ENCODE data around the gene RETREG3. TPM values are rescaled to one million over a fixed set of nuclear protein-coding genes. Genes with fewer than 3 reads are reported as not detected.
A peak's percentile ranks its signal among the peaks of the same experiment; 100 is the strongest.

RETREG3 gene
- total and polyA plus RNA-seq, 2 of the 4 experiments (the other 2 are of a cell fraction) = 18.1 to 44.1 TPM

GRCh38 chr17:42537826-42538451 lies 71.2 kb downstream of the RETREG3 start:
- no peak for TF ChIP-seq SMC3 (IDR thresholded peaks at IDR 0.05; ENCODE audit: low read depth, low read length)
- TF ChIP-seq BHLHE40 (IDR thresholded peaks at IDR 0.05; ENCODE audit: low read depth, low read length) = no peak
- no peak for TF ChIP-seq MAFK (IDR thresholded peaks at IDR 0.05; ENCODE audit: low read depth, low read length)
- no peak for TF ChIP-seq MAZ (IDR thresholded peaks at IDR 0.05; ENCODE audit: borderline replicate concordance, low read depth, low read length)
- no peak for TF ChIP-seq RFX5 (IDR thresholded peaks at IDR 0.05; ENCODE audit: low read depth, low read length)
- TF ChIP-seq MXI1 (IDR thresholded peaks at IDR 0.05; ENCODE audit: borderline replicate concordance, low read depth, low read length) = no peak
- no peak for TF ChIP-seq RAD21 (IDR thresholded peaks at IDR 0.05; ENCODE audit: low read length)
- no peak for TF ChIP-seq CEBPB (IDR thresholded peaks at IDR 0.05; ENCODE audit: low read depth, low read length)
- TF ChIP-seq NFE2L2 (IDR thresholded peaks at IDR 0.05; ENCODE audit: low read depth, low read length) = no peak
- TF ChIP-seq RCOR1 (IDR thresholded peaks at IDR 0.05; ENCODE audit: insufficient replicate concordance, low read length) = no peak
- no peak for TF ChIP-seq CHD1 (IDR thresholded peaks at IDR 0.05; ENCODE audit: low read depth, low read length)
- TF ChIP-seq FOS (IDR thresholded peaks at IDR 0.05; ENCODE audit: low read depth, low read length) = no peak
- no peak for TF ChIP-seq USF2 (IDR thresholded peaks at IDR 0.05; ENCODE audit: low read depth, low read length)
- TF ChIP-seq ELK1 (IDR thresholded peaks at IDR 0.05; ENCODE audit: borderline replicate concordance, low read depth, low read length) = no peak
- no peak for TF ChIP-seq CTCF (conservative IDR thresholded peaks at IDR 0.05; ENCODE audit: low read depth, low read length)
- Histone ChIP-seq H4K20me1 (ENCODE audit: insufficient read depth, low read length) (peaks cover 9% of the 10 kb centered on the region; the same call in 1 of the 2 replicates), H3K4me3 (ENCODE audit: insufficient read depth, low read depth, low read length) (no peak overlapping the region), H3K56ac (ENCODE audit: extremely low read depth, insufficient read depth, low read length) (no peak overlapping the region), H2AFZ (replicated peaks; ENCODE audit: low read length, poor library complexity) (no peak overlapping the region), H2AK9ac (replicated peaks; ENCODE audit: low read depth, low read length, poor library complexity) (peak overlapping the region; percentile 31), H4K8ac (ENCODE audit: low read depth in 2 of 2, low read length in 2 of 2) (no peak overlapping the region; a peak in 1 of 4 replicates), H3K18ac (ENCODE audit: low read depth, low read length) (no peak overlapping the region), H4K5ac (ENCODE audit: low read depth, low read length) (no peak overlapping the region), H2BK20ac (ENCODE audit: low read depth, low read length) (no peak overlapping the region), H4K91ac (ENCODE audit: insufficient read depth, low read depth, low read length) (no peak overlapping the region), H2BK120ac (ENCODE audit: low read depth, low read length) (no peak overlapping the region), H3K36me3 (ENCODE audit: control insufficient read depth, insufficient read depth, low read length) (peaks cover 33% of the 10 kb centered on the region), H3K4me1 (ENCODE audit: control insufficient read depth, insufficient read depth, low read length) (peaks cover 10% of the 10 kb centered on the region), H3K9me1 (ENCODE audit: insufficient read depth, low read length) (peaks cover 26% of the 10 kb centered on the region), H3K9ac (ENCODE audit: low read depth, low read length) (no peak overlapping the region), H2AK5ac (ENCODE audit: low read depth, low read length) (peak overlapping the region; percentile 53; the same call in 1 of the 2 replicates), H3K14ac (replicated peaks; ENCODE audit: low read depth, low read length) (no peak overlapping the region), H3K27me3 (ENCODE audit: control insufficient read depth, insufficient read depth, low read length) (no peaks in the 10 kb centered on the region), H3K4me2 (ENCODE audit: low read depth, low read length) (no peak overlapping the region), H3K9me3 (ENCODE audit: control insufficient read depth, insufficient read depth, low read length) (no peaks in the 10 kb centered on the region), H2BK15ac (ENCODE audit: low read depth, low read length) (no peak overlapping the region), H3K79me1 (ENCODE audit: low read depth in 1 of 2, low read length in 2 of 2) (peaks cover 16 to 32% of the 10 kb centered on the region in 2 experiments), H2BK5ac (ENCODE audit: low read depth, low read length, poor library complexity, severe bottlenecking) (no peak overlapping the region), H3K4ac (ENCODE audit: low read depth, low read length) (no peak overlapping the region), H3K23ac (ENCODE audit: low read depth, low read length) (no peak overlapping the region), H3K27ac (ENCODE audit: insufficient read depth, low read length) (no peak overlapping the region)
- 100% methylated on average over 1 of the region's 5 CpGs; no CpG with 5 or more reads in 1 of the 2 experiments for WGBS, 2 experiments (ENCODE audit: extremely low coverage in 2 of 2, insufficient read length in 1 of 2)
- DNase-seq (no peak), ATAC-seq (ENCODE audit: low read depth) (no peak)
- dilution Hi-C loops (cut with HindIII; ENCODE audit: low sequenced_read_pairs, unreplicated experiment) (no loop called here), in situ Hi-C loops (cut with MboI; ENCODE audit: low sequenced_read_pairs) (no loop called here), intact Hi-C loops (cut with micrococcal nuclease) (no loop called here)
- ChIA-PET CTCF (interaction anchor here (0.6 kb wide), 2 partner anchors 141 to 367 kb away, joined by 3 read pairs; no protein-coding TSS in a partner anchor), POLR2A (ENCODE audit: unreplicated experiment) (no interaction called here)
- TSS peak; percentile 27 for BruUV-seq (replicated peaks)

All from IMR-90 (cell line).